Sigmoid colon (tissue), 4 donors: Measurements from ENCODE around the gene SND1.

Source experiments
- EP300 ChIP-seq, 4 donors: sonication (generic); formaldehyde crosslinking; IDR thresholded peaks; one replicate each; pipeline ENCODE4 v1.6.1; 2017; ENCODE audit warnings: antibody characterized with exemption in 4 of 4
- POLR2A ChIP-seq, 2 donors: fragments of 450-650 bp; IDR thresholded peaks; one replicate each; pipeline ENCODE4 v1.6.1; 2016; ENCODE audit warnings: antibody characterized with exemption in 2 of 2, mild to moderate bottlenecking in 2 of 2, moderate library complexity in 2 of 2
- POLR2AphosphoS5 ChIP-seq, 4 donors: sonication (generic); formaldehyde crosslinking; IDR thresholded peaks; one replicate each; pipeline ENCODE4 v1.6.1; 2017; ENCODE audit warnings: antibody characterized with exemption in 4 of 4
- TF ChIP-seq, protein P1 (sequence below), 4 experiments: fragments of 450-650 bp in 3 of 4; fragments of 200-600 bp in 1 of 4; IDR thresholded peaks; one replicate each; pipeline ENCODE4 v1.5.1; 2016 to 2019; ENCODE audit warnings: antibody characterized with exemption in 4 of 4, mild to moderate bottlenecking in 3 of 4, moderate library complexity in 2 of 4

DNA sequence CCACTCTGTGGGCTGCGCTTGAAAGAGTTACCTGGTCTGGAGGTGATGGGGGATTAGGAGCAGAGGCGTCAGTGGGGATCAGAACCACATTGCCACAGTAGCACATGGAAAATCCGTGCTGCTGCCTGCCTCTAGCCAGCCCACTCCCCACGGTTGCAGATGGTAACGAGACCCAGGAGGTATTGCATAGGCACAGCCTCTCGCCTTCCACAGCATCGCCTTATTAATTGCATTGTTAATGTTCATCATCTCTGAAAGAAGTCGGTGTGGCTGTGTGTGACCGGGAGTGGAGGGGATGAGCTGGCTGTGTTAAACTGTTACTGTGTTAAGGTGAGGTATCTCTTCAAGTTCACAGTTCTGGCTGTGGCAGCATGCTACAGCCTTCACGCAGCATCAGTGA is 414.4 kb downstream of the SND1 start:
- TF ChIP-seq, protein P1, sequence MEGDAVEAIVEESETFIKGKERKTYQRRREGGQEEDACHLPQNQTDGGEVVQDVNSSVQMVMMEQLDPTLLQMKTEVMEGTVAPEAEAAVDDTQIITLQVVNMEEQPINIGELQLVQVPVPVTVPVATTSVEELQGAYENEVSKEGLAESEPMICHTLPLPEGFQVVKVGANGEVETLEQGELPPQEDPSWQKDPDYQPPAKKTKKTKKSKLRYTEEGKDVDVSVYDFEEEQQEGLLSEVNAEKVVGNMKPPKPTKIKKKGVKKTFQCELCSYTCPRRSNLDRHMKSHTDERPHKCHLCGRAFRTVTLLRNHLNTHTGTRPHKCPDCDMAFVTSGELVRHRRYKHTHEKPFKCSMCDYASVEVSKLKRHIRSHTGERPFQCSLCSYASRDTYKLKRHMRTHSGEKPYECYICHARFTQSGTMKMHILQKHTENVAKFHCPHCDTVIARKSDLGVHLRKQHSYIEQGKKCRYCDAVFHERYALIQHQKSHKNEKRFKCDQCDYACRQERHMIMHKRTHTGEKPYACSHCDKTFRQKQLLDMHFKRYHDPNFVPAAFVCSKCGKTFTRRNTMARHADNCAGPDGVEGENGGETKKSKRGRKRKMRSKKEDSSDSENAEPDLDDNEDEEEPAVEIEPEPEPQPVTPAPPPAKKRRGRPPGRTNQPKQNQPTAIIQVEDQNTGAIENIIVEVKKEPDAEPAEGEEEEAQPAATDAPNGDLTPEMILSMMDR (IDR thresholded peaks at IDR 0.05): no peak
- TF ChIP-seq POLR2A (IDR thresholded peaks at IDR 0.05) (no peak), POLR2AphosphoS5 (IDR thresholded peaks at IDR 0.05) (no peak), EP300 (IDR thresholded peaks at IDR 0.05) (no peak)
